A549 (cell line): ENCODE results near the gene RRP15. TPM values are rescaled to one million over a fixed set of nuclear protein-coding genes. Genes with fewer than 3 reads are reported as not detected.

Experiments used
- ATAC-seq, 2 experiments: fragments of 200-7000 bp in 1 of 2; fragments of >200 bp in 1 of 2; cut with Nextera tagmentation in 1 of 2; cut with Tn5 transposase in 1 of 2; 3 replicates each; pipeline versions ENCODE4 v1.8.0 to v1.9.1; 2018 to 2020; ENCODE audit warnings: mild to moderate bottlenecking in 1 of 2, moderate library complexity in 1 of 2
- CTCF ChIA-PET: fragments of 300-600 bp; sonication (Branson Sonifier 250); formaldehyde crosslinking; extraction: SDS; loops from one replicate; lab custom pipeline; 2021; ENCODE audit warnings: antibody characterized with exemption, inconsistent platforms; lab: Yijun Ruan, JAX
- POLR2A ChIA-PET: fragments of 350-600 bp; formaldehyde crosslinking; extraction: SDS; loops from one replicate; lab custom pipeline; 2021; ENCODE audit warnings: antibody characterized with exemption, inconsistent platforms; lab: Yijun Ruan, JAX
- DNase-seq, 2 experiments: peaks; one replicate each; pipeline versions ENCODE4 v3.0.0 to v3.0.0-alpha.2; 2011 to 2016; ENCODE audit warnings: low read depth in 1 of 2, low spot score in 1 of 2
- FAIRE-seq: peaks from 2 replicates; lab custom pipeline; 2011; peaks lifted over from hg19 to GRCh38; lab: Jason Lieb, UNC
- H3K27ac ChIP-seq, 2 experiments: fragments of >200 bp; sonication (Bioruptor Twin); formaldehyde crosslinking; 3 replicates each; pipeline ENCODE4 v1.5.1; 2016 to 2017
- H3K4me1 ChIP-seq: fragments of >200 bp; sonication (Bioruptor Twin); formaldehyde crosslinking; 3 replicates; pipeline ENCODE4 v1.6.1; 2016
- H3K4me2 ChIP-seq: fragments of >200 bp; sonication (Bioruptor Twin); formaldehyde crosslinking; 3 replicates; pipeline ENCODE4 v1.6.1; 2016
- H3K4me3 ChIP-seq: fragments of >200 bp; sonication (Bioruptor Twin); formaldehyde crosslinking; 3 replicates; pipeline ENCODE4 v1.5.1; 2016
- H3K9me3 ChIP-seq: fragments of >200 bp; sonication (Bioruptor Twin); formaldehyde crosslinking; 3 replicates; pipeline ENCODE4 v1.6.1; 2016
- ATOH8 ChIP-seq: fragments of 250-450 bp; sonication (Bioruptor Pico); IDR thresholded peaks from 2 replicates; pipeline ENCODE4 v1.5.0; 2020; ENCODE audit warnings: low read depth, mild to moderate bottlenecking, moderate library complexity
- BHLHE40 ChIP-seq: IDR thresholded peaks from 2 replicates; pipeline ENCODE4 v1.6.1; 2012; ENCODE audit warnings: low read depth, low read length, inconsistent platforms
- CBX2 ChIP-seq: fragments of 200-600 bp; sonication (generic); IDR thresholded peaks from 2 replicates; pipeline ENCODE4 v1.6.1; 2016; ENCODE audit warnings: low read depth, mild to moderate bottlenecking, borderline replicate concordance
- CHD2 ChIP-seq: fragments of 150-350 bp; IDR thresholded peaks from 2 replicates; pipeline ENCODE4 v1.6.1; 2014; ENCODE audit warnings: low read length; ENCODE audit not compliant: partially characterized antibody
- CHD4 ChIP-seq: fragments of 200-600 bp; sonication (generic); IDR thresholded peaks from 2 replicates; pipeline ENCODE4 v1.6.1; 2016; ENCODE audit warnings: antibody characterized with exemption, mild to moderate bottlenecking, borderline replicate concordance
- E2F6 ChIP-seq: IDR thresholded peaks from 2 replicates; pipeline ENCODE4 v1.6.1; 2012; ENCODE audit warnings: low read depth, borderline replicate concordance
- EP300 ChIP-seq, 2 experiments: fragments of >200 bp; sonication (Bioruptor Twin); formaldehyde crosslinking; IDR thresholded peaks; 2 replicates in 1 of 2; 3 replicates in 1 of 2; pipeline ENCODE4 v1.6.1; 2016 to 2017
- FOSB ChIP-seq: fragments of 250-450 bp; sonication (Bioruptor Pico); IDR thresholded peaks from 2 replicates; pipeline ENCODE4 v1.5.0; 2020; ENCODE audit warnings: mild to moderate bottlenecking, moderate library complexity
- FOXS1 ChIP-seq: fragments of 250-450 bp; sonication (Bioruptor Pico); IDR thresholded peaks from 2 replicates; pipeline ENCODE4 v1.5.0; 2020; ENCODE audit warnings: mild to moderate bottlenecking, moderate library complexity
- HDAC2 ChIP-seq: fragments of 200-600 bp; sonication (generic); IDR thresholded peaks from 2 replicates; pipeline ENCODE4 v1.6.1; 2016
- HEYL ChIP-seq: fragments of 250-450 bp; sonication (Bioruptor Pico); IDR thresholded peaks from 2 replicates; pipeline ENCODE4 v1.8.0; 2021; ENCODE audit warnings: mild to moderate bottlenecking, moderate library complexity
- HOXA7 ChIP-seq: fragments of 250-450 bp; sonication (Bioruptor Pico); IDR thresholded peaks from 2 replicates; pipeline ENCODE4 v1.5.0; 2020; ENCODE audit warnings: mild to moderate bottlenecking, moderate library complexity
- HOXB13 ChIP-seq: fragments of 250-450 bp; sonication (Bioruptor Pico); IDR thresholded peaks from 2 replicates; pipeline ENCODE4 v1.5.0; 2020; ENCODE audit warnings: low read depth, mild to moderate bottlenecking, moderate library complexity
- HOXB5 ChIP-seq: fragments of 250-450 bp; sonication (Bioruptor Pico); IDR thresholded peaks from 2 replicates; pipeline ENCODE4 v1.5.0; 2020; ENCODE audit warnings: mild to moderate bottlenecking, moderate library complexity
- JUN ChIP-seq, 2 experiments: fragments of >200 bp; sonication (Bioruptor Twin); formaldehyde crosslinking; IDR thresholded peaks; 2 replicates in 1 of 2; 3 replicates in 1 of 2; pipeline ENCODE4 v1.6.1; 2016 to 2017
- JUNB ChIP-seq: fragments of >200 bp; sonication (Bioruptor Twin); formaldehyde crosslinking; IDR thresholded peaks from 2 replicates; pipeline ENCODE4 v1.6.1; 2016
- KDM5A ChIP-seq: fragments of 200-600 bp; sonication (generic); IDR thresholded peaks from 2 replicates; pipeline ENCODE4 v1.6.1; 2016; ENCODE audit warnings: antibody characterized with exemption, mild to moderate bottlenecking
- MAFK ChIP-seq: fragments of 450-650 bp; IDR thresholded peaks from 2 replicates; pipeline ENCODE4 v1.6.1; 2014; ENCODE audit not compliant: partially characterized antibody
- MAX ChIP-seq: IDR thresholded peaks from 2 replicates; pipeline ENCODE4 v1.6.1; 2012
- MYC ChIP-seq: IDR thresholded peaks from 2 replicates; pipeline ENCODE4 v1.6.1; 2012; ENCODE audit warnings: mild to moderate bottlenecking, inconsistent platforms, low read length, improper control_type of control experiment, borderline replicate concordance
- POLR2A ChIP-seq: IDR thresholded peaks from 2 replicates; pipeline ENCODE4 v1.6.1; 2012; ENCODE audit warnings: mild to moderate bottlenecking, low read length
- POLR2AphosphoS2 ChIP-seq: conservative IDR thresholded peaks from 2 replicates; pipeline ENCODE4 v1.6.1; 2012; ENCODE audit warnings: low read length, improper control_type of control experiment, inconsistent platforms
- RARB ChIP-seq: fragments of 250-450 bp; sonication (Bioruptor Pico); IDR thresholded peaks from 2 replicates; pipeline ENCODE4 v1.8.0; 2021; ENCODE audit warnings: mild to moderate bottlenecking, moderate library complexity
- SREBF2 ChIP-seq: fragments of 450-650 bp; IDR thresholded peaks from 2 replicates; pipeline ENCODE4 v1.6.1; 2014; ENCODE audit warnings: mild to moderate bottlenecking, moderate library complexity
- TFCP2L1 ChIP-seq: fragments of 250-450 bp; sonication (Bioruptor Pico); IDR thresholded peaks from 2 replicates; pipeline ENCODE4 v1.5.0; 2021; ENCODE audit warnings: mild to moderate bottlenecking
- TP53 ChIP-seq: fragments of 250-450 bp; sonication (Bioruptor Pico); IDR thresholded peaks from 2 replicates; pipeline ENCODE4 v1.5.0; 2021; ENCODE audit warnings: mild to moderate bottlenecking, moderate library complexity
- ZFP36 ChIP-seq: fragments of 450-650 bp; IDR thresholded peaks from 2 replicates; pipeline ENCODE4 v1.6.1; 2014; ENCODE audit warnings: borderline replicate concordance; ENCODE audit not compliant: partially characterized antibody
- ZNF302 ChIP-seq: fragments of 250-450 bp; sonication (Bioruptor Pico); IDR thresholded peaks from 2 replicates; pipeline ENCODE4 v1.9.0; 2021; ENCODE audit warnings: inconsistent platforms, mild to moderate bottlenecking, moderate library complexity
- ZSCAN20 ChIP-seq: fragments of 250-450 bp; sonication (Bioruptor Pico); IDR thresholded peaks from 2 replicates; pipeline ENCODE4 v1.8.0; 2022; ENCODE audit warnings: mild to moderate bottlenecking, moderate library complexity
- WGBS: methylation state at CpG from one replicate; pipeline ENCODE4 v1.1.6; 2017; ENCODE audit errors: missing lambda C conversion rate; 5-methylcytosine and 5-hydroxymethylcytosine counted together
- polyA plus RNA-seq, 4 experiments: library from polyadenylated mRNA; depleted of rRNA in 3 of 4; stranded (reverse); fragments of >200 nt; fragmentation: RNase III in 1 of 4; extraction: RNeasy Plus Mini Kit Qiagen cat#74134 plus additional on column Dnase treatment in 1 of 4; gene quantifications; 2 replicates in 3 of 4; 3 replicates in 1 of 4; pipeline ENCODE4 v1.2.3, GENCODE V29; 2011 to 2017
- TF ChIP-seq, protein P1 (sequence below): fragments of >200 bp; sonication (Bioruptor Twin); formaldehyde crosslinking; IDR thresholded peaks from 2 replicates; pipeline ENCODE4 v1.6.1; 2016
- TF ChIP-seq, protein P2 (sequence below): fragments of 450-650 bp; IDR thresholded peaks from 2 replicates; pipeline ENCODE4 v1.6.1; 2014; ENCODE audit warnings: antibody characterized with exemption
- TF ChIP-seq, protein P3 (sequence below): fragments of >200 bp; sonication (Bioruptor Twin); formaldehyde crosslinking; IDR thresholded peaks from 3 replicates; pipeline ENCODE4 v1.6.1; 2016

The RRP15 gene
- polyA plus RNA-seq, 2 of the 4 experiments (the other 2 are of a cell fraction) = 15.6 to 19.5 TPM

- Histone ChIP-seq H3K4me2 (no peak overlapping the region), H3K4me1 (no peaks in the 10 kb centered on the region), H3K4me3 (no peak overlapping the region), H3K9me3 (no peaks in the 10 kb centered on the region), H3K27ac (no peak overlapping the region)
- ATAC-seq (no peak), FAIRE-seq (no peak), DNase-seq (no peak)
- 90% methylated on average over 16 of the region's 17 CpGs for WGBS
- POLR2A ChIA-PET = no interaction called here
- TF ChIP-seq ZFP36 = no peak
- CTCF ChIA-PET = interaction anchor here (0.7 to 1.8 kb wide), 5 partner anchors 23 to 1489 kb away, joined by 3 to 6 read pairs (median 3); no protein-coding TSS in a partner anchor
These were observed 37.7 kb downstream of the RRP15 start for GRCh38 chr1:218322762-218323161.

DNA sequence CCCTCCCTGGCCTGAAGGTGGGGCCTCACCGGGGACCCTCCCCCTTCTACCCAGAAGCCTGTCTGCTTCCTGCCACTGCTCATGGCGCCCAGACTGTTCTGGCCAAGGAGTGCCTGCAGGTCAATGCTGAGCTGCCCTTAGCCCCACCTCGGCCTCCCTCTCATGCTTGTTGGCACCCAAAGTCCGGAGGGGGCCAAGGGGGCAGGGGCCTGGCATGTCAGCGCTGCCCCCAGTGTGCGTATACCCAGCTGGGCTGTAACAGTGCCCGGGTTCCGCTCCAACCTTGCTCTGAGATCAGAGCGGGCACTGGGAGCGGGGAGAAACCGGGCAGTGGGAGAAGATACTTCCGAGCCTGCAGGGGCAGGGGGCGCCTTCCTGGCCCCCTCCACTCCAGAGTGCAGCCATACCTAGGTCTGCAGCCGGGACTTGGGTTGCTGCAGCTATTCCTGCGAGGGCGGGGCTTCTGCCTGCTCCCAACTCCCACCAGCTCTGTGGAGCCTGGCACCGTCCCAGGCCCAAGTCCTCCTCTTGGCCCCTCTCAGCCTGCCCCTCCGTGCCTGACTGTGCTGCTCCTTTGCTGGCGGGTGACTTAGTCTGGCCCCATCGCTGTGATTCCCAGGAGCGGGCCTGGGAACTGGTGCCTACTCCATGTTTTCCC, 38.6 kb downstream of the RRP15 start:
- Histone ChIP-seq H3K9me3 (no peaks in the 10 kb centered on the region), H3K4me2 (no peak overlapping the region), H3K27ac (no peak overlapping the region), H3K4me1 (no peaks in the 10 kb centered on the region), H3K4me3 (no peak overlapping the region)
- ChIA-PET CTCF (interaction anchor here (1.8 kb wide), 1 partner anchor 1489 kb away, joined by 6 read pairs; no protein-coding TSS in a partner anchor), POLR2A (no interaction called here)
- 95% methylated on average over 19 of the region's 21 CpGs for WGBS
- ATAC-seq = no peak; a peak in 1 of 6 replicates
- no peak for DNase-seq
- TF ChIP-seq BHLHE40 (no peak), HOXB13 (CRISPR knock-in tag) (no peak), TFCP2L1 (CRISPR knock-in tag) (no peak), MAX (no peak), HDAC2 (no peak), HOXA7 (CRISPR knock-in tag) (no peak), E2F6 (no peak), ATOH8 (CRISPR knock-in tag) (no peak), MAFK (no peak), TP53 (CRISPR knock-in tag) (no peak), POLR2AphosphoS2 (no peak), JUN (IDR thresholded peaks at IDR 0.05) (no peak), FOSB (CRISPR knock-in tag) (no peak), POLR2A (no peak), MYC (no peak), ZFP36 (no peak)
- TF ChIP-seq, protein P1, sequence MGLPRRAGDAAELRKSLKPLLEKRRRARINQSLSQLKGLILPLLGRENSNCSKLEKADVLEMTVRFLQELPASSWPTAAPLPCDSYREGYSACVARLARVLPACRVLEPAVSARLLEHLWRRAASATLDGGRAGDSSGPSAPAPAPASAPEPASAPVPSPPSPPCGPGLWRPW = no peak
- TF ChIP-seq, protein P2, sequence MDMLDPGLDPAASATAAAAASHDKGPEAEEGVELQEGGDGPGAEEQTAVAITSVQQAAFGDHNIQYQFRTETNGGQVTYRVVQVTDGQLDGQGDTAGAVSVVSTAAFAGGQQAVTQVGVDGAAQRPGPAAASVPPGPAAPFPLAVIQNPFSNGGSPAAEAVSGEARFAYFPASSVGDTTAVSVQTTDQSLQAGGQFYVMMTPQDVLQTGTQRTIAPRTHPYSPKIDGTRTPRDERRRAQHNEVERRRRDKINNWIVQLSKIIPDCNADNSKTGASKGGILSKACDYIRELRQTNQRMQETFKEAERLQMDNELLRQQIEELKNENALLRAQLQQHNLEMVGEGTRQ = no peak
- FAIRE-seq = no peak

DNA sequence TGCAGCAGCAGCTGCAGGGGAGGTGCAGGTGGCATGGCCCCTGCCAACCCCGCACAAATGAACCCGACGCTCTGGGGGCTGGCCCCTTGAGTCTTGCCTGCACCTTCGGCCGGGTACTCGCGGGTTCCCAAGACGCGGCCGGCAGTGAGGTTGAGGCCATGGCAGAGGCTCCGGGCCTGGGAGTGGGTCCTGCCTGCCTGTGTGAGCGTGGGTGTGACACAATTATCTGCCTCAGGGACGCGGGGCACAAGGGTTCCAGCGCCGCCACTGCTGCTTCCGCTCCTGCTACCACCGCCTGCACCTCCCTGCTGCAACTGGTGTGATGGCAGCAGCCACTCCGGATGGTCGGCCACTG, 39.1 kb downstream of the RRP15 start:
- TF ChIP-seq HEYL (CRISPR knock-in tag) (no peak), ZNF302 (CRISPR knock-in tag) (no peak), EP300 (IDR thresholded peaks at IDR 0.05) (no peak), CHD4 (no peak), SREBF2 (no peak), RARB (no peak), HOXB13 (CRISPR knock-in tag) (no peak), CBX2 (no peak), TFCP2L1 (CRISPR knock-in tag) (no peak), HOXB5 (CRISPR knock-in tag) (no peak), KDM5A (no peak), TP53 (CRISPR knock-in tag) (no peak), CHD2 (no peak), FOXS1 (no peak), JUNB (no peak), ZSCAN20 (CRISPR knock-in tag) (no peak)
- TF ChIP-seq, protein P2 = no peak
- TF ChIP-seq, protein P3, sequence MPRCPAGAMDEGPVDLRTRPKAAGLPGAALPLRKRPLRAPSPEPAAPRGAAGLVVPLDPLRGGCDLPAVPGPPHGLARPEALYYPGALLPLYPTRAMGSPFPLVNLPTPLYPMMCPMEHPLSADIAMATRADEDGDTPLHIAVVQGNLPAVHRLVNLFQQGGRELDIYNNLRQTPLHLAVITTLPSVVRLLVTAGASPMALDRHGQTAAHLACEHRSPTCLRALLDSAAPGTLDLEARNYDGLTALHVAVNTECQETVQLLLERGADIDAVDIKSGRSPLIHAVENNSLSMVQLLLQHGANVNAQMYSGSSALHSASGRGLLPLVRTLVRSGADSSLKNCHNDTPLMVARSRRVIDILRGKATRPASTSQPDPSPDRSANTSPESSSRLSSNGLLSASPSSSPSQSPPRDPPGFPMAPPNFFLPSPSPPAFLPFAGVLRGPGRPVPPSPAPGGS = no peak
- WGBS = 96% methylated on average over 18 of the region's 20 CpGs
- no peak overlapping the region for H3K27ac ChIP-seq
- H3K4me3 ChIP-seq = no peak overlapping the region
- DNase-seq = no peak
- CTCF ChIA-PET = no interaction called here
- H3K4me2 ChIP-seq = no peak overlapping the region
- FAIRE-seq = no peak
- POLR2A ChIA-PET = no interaction called here
- peak in 1 of 2 experiments; percentile 13; a peak in 1 of 6 replicates for ATAC-seq
- no peaks in the 10 kb centered on the region for H3K4me1 ChIP-seq
- H3K9me3 ChIP-seq = no peaks in the 10 kb centered on the region
